HFF-Myc (cell line): ENCODE results near the gene GABARAPL2.

Experiments
- DNase-seq: peaks from one replicate; pipeline ENCODE4 v3.0.0-alpha.2; 2011; ENCODE audit warnings: low read depth; ENCODE audit errors: extremely low read depth
- H3K4me3 ChIP-seq: replicated peaks from 2 replicates; pipeline ENCODE4 v1.5.1; 2011; ENCODE audit warnings: low read depth, mild to moderate bottlenecking, control low read depth, low read length
- TF ChIP-seq, protein P1 (sequence below): IDR thresholded peaks from 2 replicates; pipeline ENCODE4 v1.5.1; 2012; ENCODE audit warnings: mild to moderate bottlenecking, low read depth, low read length, control low read depth; ENCODE audit errors: missing control alignments

GABARAPL2 gene

GRCh38 chr16:75578212-75578611, 12.0 kb downstream of the GABARAPL2 start:
- DNase-seq = no peak
- no peak overlapping the region for H3K4me3 ChIP-seq
- TF ChIP-seq, protein P1, sequence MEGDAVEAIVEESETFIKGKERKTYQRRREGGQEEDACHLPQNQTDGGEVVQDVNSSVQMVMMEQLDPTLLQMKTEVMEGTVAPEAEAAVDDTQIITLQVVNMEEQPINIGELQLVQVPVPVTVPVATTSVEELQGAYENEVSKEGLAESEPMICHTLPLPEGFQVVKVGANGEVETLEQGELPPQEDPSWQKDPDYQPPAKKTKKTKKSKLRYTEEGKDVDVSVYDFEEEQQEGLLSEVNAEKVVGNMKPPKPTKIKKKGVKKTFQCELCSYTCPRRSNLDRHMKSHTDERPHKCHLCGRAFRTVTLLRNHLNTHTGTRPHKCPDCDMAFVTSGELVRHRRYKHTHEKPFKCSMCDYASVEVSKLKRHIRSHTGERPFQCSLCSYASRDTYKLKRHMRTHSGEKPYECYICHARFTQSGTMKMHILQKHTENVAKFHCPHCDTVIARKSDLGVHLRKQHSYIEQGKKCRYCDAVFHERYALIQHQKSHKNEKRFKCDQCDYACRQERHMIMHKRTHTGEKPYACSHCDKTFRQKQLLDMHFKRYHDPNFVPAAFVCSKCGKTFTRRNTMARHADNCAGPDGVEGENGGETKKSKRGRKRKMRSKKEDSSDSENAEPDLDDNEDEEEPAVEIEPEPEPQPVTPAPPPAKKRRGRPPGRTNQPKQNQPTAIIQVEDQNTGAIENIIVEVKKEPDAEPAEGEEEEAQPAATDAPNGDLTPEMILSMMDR = no peak

DNA sequence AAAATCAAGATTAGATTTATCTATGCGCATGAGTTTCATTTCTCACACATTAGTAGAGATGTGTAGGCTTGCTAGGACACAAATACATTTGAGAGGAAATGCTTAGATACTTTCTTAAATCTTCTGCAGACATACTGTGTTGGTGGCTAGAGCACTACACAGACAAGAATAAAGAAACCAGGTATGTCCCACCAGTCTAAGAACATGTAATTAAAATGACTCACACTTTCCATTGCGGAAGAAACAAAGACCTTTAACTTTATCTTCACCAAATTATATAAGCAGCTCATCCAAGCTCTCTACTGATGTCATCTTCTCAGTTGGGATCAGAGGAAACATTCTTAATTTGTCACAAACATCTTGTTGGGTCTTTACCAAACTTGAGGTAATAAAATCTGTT, 12.5 kb downstream of the GABARAPL2 start:
- TF ChIP-seq, protein P1 = no peak
- DNase-seq = no peak
- H3K4me3 ChIP-seq = no peak overlapping the region

DNA sequence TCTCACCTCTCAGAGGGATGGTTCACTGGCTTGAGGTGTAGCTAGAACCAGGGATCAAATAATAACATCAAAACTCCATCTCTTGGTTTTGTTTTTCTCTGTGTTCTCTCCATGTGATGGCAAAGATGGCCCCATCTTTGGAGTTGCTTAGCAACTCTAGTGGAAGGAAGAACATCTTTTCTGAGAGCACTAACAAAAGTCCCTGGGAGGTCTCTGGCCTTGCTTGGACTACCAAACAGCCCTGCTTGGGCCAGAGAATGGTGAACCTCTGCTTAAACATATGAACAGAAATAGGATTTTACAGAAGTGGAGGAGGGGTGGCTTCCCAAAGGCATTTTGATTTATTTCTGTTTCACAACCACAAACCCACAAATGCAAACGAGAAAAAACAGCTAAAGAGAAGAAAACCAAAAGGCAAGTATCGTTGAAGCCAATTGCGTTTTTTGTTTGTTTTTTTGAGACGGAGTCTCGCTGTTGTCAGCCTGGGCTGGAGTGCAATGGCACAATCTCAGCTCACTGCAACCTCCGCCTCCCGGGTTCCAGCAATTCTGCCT, 13.2 kb downstream of the GABARAPL2 start:
- TF ChIP-seq, protein P1 = no peak
- no peak overlapping the region for H3K4me3 ChIP-seq
- no peak for DNase-seq

GRCh38 chr16:75584108-75584507, 17.9 kb downstream of the GABARAPL2 start:
- H3K4me3 ChIP-seq = no peak overlapping the region
- no peak for DNase-seq
- TF ChIP-seq, protein P1 = no peak

DNA sequence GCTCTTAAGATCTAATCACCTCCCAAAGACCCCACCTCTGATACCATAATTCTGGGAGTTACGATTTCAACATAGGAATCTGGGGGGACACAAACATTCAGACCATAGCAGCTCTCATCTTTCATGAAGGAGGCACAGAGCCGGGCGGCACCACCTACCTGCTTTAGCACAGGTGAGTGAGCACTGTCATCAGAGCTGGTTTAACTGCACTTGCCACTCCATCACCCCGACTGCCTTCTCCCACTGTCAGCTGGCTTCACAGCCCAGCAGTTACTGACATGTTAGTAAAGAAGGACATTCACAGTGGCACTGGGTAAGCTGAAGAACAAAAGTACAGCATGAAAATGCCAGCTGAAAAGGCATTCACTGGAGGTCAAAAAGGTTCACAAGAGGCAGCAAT, 22.5 kb downstream of the GABARAPL2 start:
- TF ChIP-seq, protein P1 = no peak
- no peak for DNase-seq
- no peak overlapping the region for H3K4me3 ChIP-seq

GRCh38 chr16:75589306-75589705, 23.1 kb downstream of the GABARAPL2 start:
- TF ChIP-seq, protein P1 = no peak
- no peak for DNase-seq
- no peak overlapping the region for H3K4me3 ChIP-seq
